ENCODE data around the gene FHOD3.

Gene FHOD3

GRCh38 chr18:36389811-36390581, 92.5 kb downstream of the FHOD3 start:
- no peak for TF ChIP-seq CTCF (IDR thresholded peaks at IDR 0.05)
- H3K27me3 Mint-ChIP-seq (ENCODE audit: low read depth, poor library complexity), result peaks cover 8% of the 10 kb centered on the region
- peaks cover 16% of the 10 kb centered on the region for H3K9me3 Mint-ChIP-seq
- H3K36me3 Mint-ChIP-seq (ENCODE audit: low read depth), result peaks cover 19% of the 10 kb centered on the region
- peak overlapping the region; percentile 17 for H3K27ac Mint-ChIP-seq
- no peak for DNase-seq
- no peak overlapping the region for H3K4me3 Mint-ChIP-seq
- peaks cover 37% of the 10 kb centered on the region for H3K4me1 Mint-ChIP-seq

DNA sequence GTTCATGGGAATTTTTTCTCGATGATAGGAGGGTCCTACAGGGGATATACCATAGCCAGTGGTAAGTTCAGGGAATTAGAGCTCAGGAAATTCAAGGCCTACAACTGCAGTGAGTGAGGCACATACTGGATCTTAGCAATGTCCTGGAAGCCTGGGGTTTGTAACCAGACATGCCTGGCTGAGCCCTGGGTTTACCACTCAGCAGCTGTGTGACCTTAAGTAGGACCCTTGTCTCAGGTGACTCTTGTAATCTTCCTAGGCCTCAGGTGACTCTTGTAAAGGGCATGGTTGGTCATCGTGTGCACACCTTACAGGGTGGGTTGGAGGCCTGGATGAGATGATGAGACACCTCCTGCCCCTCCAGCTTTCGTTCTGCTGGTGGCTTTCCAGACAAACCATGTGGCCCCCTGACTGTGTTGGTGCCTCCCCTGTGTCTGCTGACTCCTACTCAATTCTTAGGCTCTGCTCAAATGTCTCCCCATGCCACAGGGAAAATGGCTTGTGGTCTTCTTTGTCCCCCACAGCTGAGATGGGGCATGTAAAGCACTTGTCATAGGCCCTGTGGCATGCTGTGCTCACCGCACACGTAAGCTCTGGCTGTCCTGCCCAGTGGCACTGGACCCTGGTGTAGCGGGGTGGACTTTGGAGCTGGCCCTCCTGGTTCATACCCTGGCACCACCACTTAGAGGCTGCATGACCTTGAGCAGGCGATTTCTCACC, 94.1 kb downstream of the FHOD3 start:
- Mint-ChIP-seq H3K4me3 (no peak overlapping the region), H3K9me3 (peaks cover 31% of the 10 kb centered on the region), H3K36me3 (ENCODE audit: low read depth) (peaks cover 30% of the 10 kb centered on the region), H3K27ac (no peak overlapping the region), H3K4me1 (peaks cover 37% of the 10 kb centered on the region), H3K27me3 (ENCODE audit: low read depth, poor library complexity) (peaks cover 4% of the 10 kb centered on the region)
- no peak for TF ChIP-seq CTCF (IDR thresholded peaks at IDR 0.05)
- DNase-seq, result no peak

DNA sequence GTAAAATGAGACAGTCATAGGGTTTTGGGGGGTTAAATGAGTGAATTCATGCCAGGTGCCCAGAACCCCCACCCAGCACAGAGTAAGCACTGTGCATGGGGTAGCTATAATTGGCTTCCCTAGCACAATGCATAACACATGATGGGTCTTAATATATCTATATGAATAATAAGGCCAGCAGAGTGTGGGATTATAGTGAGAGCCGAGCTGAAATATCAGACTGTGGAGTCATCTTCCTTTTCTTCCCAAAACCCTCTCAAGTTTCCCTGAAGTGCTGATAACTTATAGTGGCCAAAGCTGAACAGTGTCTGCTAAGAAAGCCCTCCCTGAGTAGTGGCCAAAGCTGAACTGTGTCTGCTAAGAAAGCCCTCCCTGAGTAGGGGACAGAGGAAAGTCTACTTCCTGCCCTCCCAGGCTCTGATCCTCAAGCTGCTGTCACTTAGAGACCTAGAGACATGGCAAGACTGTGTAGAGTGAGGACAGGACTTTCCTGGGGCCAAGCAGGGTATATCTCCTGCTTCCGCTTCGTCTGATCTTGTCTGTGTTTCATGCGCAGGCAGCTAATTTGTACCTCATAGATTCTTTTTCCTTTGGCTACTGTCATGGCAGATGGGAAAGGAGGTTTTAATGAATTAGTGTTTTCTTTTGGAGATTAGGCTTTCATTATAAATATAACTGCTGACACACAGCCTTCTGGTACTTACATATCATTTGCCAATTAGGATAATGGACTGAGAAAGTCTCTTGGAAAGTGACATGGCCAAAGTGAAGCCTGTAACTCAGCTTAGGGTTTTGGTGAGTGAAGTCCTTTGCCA, 94.9 kb downstream of the FHOD3 start:
- peaks cover 38% of the 10 kb centered on the region for H3K36me3 Mint-ChIP-seq (ENCODE audit: low read depth)
- peaks cover 34% of the 10 kb centered on the region for H3K4me1 Mint-ChIP-seq
- peaks cover 39% of the 10 kb centered on the region for H3K9me3 Mint-ChIP-seq
- H3K4me3 Mint-ChIP-seq, result no peak overlapping the region
- H3K27ac Mint-ChIP-seq, result peak overlapping the region; percentile 15
- no peak for TF ChIP-seq CTCF (IDR thresholded peaks at IDR 0.05)
- DNase-seq, result no peak
- peaks cover 4% of the 10 kb centered on the region for H3K27me3 Mint-ChIP-seq (ENCODE audit: low read depth, poor library complexity)

DNA sequence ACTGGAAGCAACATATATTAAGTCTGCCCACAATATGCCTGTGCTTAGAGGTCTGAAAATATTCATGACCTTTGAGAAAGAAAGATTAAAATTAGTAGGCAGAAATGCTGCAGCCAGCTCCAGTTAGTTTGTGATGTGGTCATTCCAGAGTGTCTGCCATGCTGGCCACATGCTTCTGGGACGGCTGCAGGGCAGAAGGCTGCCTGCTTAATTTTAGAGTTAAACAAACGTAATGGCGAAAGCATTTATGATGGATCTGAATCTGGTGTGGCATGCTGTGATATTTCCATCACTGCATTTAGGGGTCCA, 95.4 kb downstream of the FHOD3 start:
- Mint-ChIP-seq H3K27me3 (ENCODE audit: low read depth, poor library complexity) (peaks cover 4% of the 10 kb centered on the region), H3K4me1 (peaks cover 29% of the 10 kb centered on the region), H3K36me3 (ENCODE audit: low read depth) (peaks cover 41% of the 10 kb centered on the region), H3K27ac (no peak overlapping the region), H3K9me3 (peaks cover 42% of the 10 kb centered on the region), H3K4me3 (no peak overlapping the region)
- DNase-seq, result no peak
- no peak for TF ChIP-seq CTCF (IDR thresholded peaks at IDR 0.05)

DNA sequence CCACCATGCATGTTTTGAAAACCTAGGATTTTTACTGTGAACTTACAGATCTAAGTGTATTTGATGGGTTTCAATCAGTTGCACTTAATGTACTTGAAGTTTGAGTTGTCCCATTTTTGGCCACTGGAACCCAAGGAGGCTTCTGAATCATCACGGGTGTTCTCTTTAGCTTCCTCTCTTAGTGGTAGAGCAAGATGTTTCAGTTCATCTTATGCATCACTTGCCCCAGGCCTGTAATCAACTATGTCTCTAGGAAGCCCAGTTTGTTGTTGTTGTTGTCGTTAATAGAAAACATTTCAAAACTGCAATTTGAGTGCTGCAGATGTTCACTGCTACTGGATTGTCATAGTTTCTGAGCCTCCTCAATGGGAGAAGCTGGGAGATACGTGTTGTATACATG, 97.0 kb downstream of the FHOD3 start:
- peaks cover 37% of the 10 kb centered on the region for H3K36me3 Mint-ChIP-seq (ENCODE audit: low read depth)
- TF ChIP-seq CTCF (IDR thresholded peaks at IDR 0.05), result no peak
- peaks cover 42% of the 10 kb centered on the region for H3K9me3 Mint-ChIP-seq
- H3K27ac Mint-ChIP-seq, result no peak overlapping the region
- H3K4me3 Mint-ChIP-seq, result no peak overlapping the region
- H3K4me1 Mint-ChIP-seq, result peaks cover 29% of the 10 kb centered on the region
- DNase-seq, result no peak
- peaks cover 4% of the 10 kb centered on the region for H3K27me3 Mint-ChIP-seq (ENCODE audit: low read depth, poor library complexity)

Data from nephron progenitor cell (in vitro differentiated cells).